ENCODE measurements around the gene UNC5B. TPM values are rescaled to one million over a fixed set of nuclear protein-coding genes. Genes with fewer than 3 reads are reported as not detected.

The UNC5B gene
- total RNA-seq, 1 donor from 2014 or later: 231 TPM

DNA sequence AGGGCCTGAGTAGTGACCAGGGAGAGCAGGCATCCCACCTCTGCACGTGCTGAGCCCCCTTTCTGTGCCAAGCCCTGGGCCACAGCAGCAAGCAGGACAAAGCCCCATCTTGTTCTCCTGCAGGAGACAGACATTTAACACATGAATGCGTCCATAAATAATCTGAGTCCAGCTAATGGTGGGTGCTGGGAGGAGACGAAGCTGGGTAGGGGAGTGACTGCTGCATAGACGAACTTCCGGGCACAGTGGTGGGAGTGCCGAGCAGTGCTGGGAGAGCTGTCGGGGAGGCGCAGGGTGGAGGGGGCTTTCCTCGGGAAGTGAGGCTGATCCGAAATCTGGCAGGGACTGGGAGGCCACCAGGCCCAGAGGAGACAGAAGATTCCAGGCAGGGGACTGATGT, 71.5 kb downstream of the UNC5B start:
- TF ChIP-seq, protein P1, sequence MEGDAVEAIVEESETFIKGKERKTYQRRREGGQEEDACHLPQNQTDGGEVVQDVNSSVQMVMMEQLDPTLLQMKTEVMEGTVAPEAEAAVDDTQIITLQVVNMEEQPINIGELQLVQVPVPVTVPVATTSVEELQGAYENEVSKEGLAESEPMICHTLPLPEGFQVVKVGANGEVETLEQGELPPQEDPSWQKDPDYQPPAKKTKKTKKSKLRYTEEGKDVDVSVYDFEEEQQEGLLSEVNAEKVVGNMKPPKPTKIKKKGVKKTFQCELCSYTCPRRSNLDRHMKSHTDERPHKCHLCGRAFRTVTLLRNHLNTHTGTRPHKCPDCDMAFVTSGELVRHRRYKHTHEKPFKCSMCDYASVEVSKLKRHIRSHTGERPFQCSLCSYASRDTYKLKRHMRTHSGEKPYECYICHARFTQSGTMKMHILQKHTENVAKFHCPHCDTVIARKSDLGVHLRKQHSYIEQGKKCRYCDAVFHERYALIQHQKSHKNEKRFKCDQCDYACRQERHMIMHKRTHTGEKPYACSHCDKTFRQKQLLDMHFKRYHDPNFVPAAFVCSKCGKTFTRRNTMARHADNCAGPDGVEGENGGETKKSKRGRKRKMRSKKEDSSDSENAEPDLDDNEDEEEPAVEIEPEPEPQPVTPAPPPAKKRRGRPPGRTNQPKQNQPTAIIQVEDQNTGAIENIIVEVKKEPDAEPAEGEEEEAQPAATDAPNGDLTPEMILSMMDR (IDR thresholded peaks at IDR 0.05; ENCODE audit: unreplicated experiment): no peak
- DNase-seq (ENCODE audit: low spot score): no peak
- H3K9me3 Mint-ChIP-seq (ENCODE audit: unreplicated experiment): no peaks in the 10 kb centered on the region
- H3K36me3 Mint-ChIP-seq (ENCODE audit: low read depth, unreplicated experiment): peaks cover 49% of the 10 kb centered on the region
- H3K27ac Mint-ChIP-seq (ENCODE audit: unreplicated experiment): peak overlapping the region; percentile 81
- H3K4me3 Mint-ChIP-seq (ENCODE audit: unreplicated experiment): peak overlapping the region; percentile 25
- H3K27me3 Mint-ChIP-seq (ENCODE audit: unreplicated experiment): peaks cover 29% of the 10 kb centered on the region
- peaks cover 22% of the 10 kb centered on the region for H3K4me1 Mint-ChIP-seq (ENCODE audit: unreplicated experiment)

GRCh38 chr10:71284544-71285179, 72.3 kb downstream of the UNC5B start:
- peaks cover 57% of the 10 kb centered on the region for H3K36me3 Mint-ChIP-seq (ENCODE audit: low read depth, unreplicated experiment)
- TF ChIP-seq, protein P1 (IDR thresholded peaks at IDR 0.05; ENCODE audit: unreplicated experiment): no peak
- H3K4me1 Mint-ChIP-seq (ENCODE audit: unreplicated experiment): peaks cover 26% of the 10 kb centered on the region
- peak overlapping the region; percentile 31 for H3K4me3 Mint-ChIP-seq (ENCODE audit: unreplicated experiment)
- DNase-seq (ENCODE audit: low spot score): no peak
- peaks cover 31% of the 10 kb centered on the region for H3K27me3 Mint-ChIP-seq (ENCODE audit: unreplicated experiment)
- H3K27ac Mint-ChIP-seq (ENCODE audit: unreplicated experiment): no peak overlapping the region
- H3K9me3 Mint-ChIP-seq (ENCODE audit: unreplicated experiment): no peaks in the 10 kb centered on the region

DNA sequence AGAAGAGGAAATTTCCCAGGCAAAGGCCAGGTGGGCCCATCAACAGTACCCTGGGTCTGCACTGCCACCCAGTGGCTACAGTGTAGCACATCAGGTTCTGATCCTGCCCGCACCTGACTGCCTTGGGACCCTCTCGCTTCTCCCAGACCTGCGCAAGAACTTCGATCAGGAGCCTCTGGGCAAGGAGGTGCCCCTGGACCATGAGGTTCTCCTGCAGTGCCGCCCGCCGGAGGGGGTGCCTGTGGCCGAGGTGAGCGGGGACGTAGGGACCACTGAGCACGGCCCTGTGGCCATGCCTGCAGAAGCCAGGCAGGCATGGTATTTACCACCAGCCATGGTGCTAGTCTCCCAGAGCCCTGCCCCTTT, 72.8 kb downstream of the UNC5B start:
- H3K27ac Mint-ChIP-seq (ENCODE audit: unreplicated experiment): no peak overlapping the region
- H3K4me3 Mint-ChIP-seq (ENCODE audit: unreplicated experiment): no peak overlapping the region
- TF ChIP-seq, protein P1 (IDR thresholded peaks at IDR 0.05; ENCODE audit: unreplicated experiment): peak; percentile 77
- no peaks in the 10 kb centered on the region for H3K9me3 Mint-ChIP-seq (ENCODE audit: unreplicated experiment)
- peaks cover 56% of the 10 kb centered on the region for H3K36me3 Mint-ChIP-seq (ENCODE audit: low read depth, unreplicated experiment)
- DNase-seq (ENCODE audit: low spot score): peak; percentile 60
- H3K27me3 Mint-ChIP-seq (ENCODE audit: unreplicated experiment): peaks cover 28% of the 10 kb centered on the region
- peaks cover 25% of the 10 kb centered on the region for H3K4me1 Mint-ChIP-seq (ENCODE audit: unreplicated experiment)

DNA sequence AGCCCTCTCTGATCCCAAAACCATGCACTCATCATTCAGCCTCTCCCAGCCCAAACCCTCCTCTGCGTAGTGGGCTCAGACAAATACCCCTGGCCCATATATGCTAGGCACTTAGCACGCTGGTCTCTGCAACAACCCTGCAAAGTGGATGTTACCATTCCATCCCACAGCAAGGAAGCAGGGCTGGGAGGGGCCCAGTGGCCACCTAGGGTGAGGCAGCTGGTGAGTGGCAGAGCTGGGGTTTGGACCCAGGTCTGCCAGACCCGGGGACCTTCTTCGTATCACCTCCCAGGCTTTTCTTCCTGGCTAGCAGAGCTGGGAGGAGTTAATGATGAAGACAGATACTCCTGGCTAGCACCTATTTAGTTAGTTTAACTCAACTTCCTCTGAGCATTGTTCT, 73.6 kb downstream of the UNC5B start:
- TF ChIP-seq, protein P1 (IDR thresholded peaks at IDR 0.05; ENCODE audit: unreplicated experiment): no peak
- Mint-ChIP-seq H3K9me3 (ENCODE audit: unreplicated experiment) (no peaks in the 10 kb centered on the region), H3K36me3 (ENCODE audit: low read depth, unreplicated experiment) (peaks cover 53% of the 10 kb centered on the region), H3K27ac (ENCODE audit: unreplicated experiment) (peak overlapping the region; percentile 67), H3K4me1 (ENCODE audit: unreplicated experiment) (peaks cover 21% of the 10 kb centered on the region), H3K4me3 (ENCODE audit: unreplicated experiment) (no peak overlapping the region), H3K27me3 (ENCODE audit: unreplicated experiment) (peaks cover 28% of the 10 kb centered on the region)
- DNase-seq (ENCODE audit: low spot score): no peak

DNA sequence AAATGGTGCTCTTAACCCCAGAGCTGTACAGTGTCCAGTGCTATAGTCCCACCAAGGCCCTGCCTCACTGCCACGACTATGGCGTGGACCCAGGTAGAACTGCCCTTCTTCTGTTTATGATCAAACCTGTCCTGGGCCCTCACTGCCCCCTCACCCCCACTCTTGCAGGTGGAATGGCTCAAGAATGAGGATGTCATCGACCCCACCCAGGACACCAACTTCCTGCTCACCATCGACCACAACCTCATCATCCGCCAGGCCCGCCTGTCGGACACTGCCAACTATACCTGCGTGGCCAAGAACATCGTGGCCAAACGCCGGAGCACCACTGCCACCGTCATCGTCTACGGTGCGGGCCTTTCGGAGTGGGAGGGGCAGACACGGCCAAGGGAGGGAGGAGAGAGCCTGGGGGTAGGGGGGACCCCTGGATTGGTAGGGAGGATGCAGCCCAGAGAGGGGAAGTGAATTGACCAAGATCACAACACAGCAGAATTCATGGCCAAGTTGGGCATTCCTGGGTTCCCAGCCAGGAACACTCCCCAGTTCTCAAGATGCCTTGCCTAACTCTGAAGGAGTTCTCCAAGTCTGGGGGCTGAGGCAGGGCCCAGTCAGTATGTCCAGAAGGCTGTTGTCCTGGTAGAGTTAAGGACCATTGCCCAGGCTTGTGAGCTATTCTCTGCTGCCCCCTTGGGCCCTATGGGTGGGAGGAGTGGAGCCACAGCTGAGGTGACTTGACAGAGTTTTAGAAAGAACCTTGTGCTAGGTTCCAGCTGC, 74.3 kb downstream of the UNC5B start:
- DNase-seq (ENCODE audit: low spot score): no peak
- Mint-ChIP-seq H3K27ac (ENCODE audit: unreplicated experiment) (peak overlapping the region; percentile 48), H3K9me3 (ENCODE audit: unreplicated experiment) (no peaks in the 10 kb centered on the region), H3K36me3 (ENCODE audit: low read depth, unreplicated experiment) (peaks cover 55% of the 10 kb centered on the region), H3K4me3 (ENCODE audit: unreplicated experiment) (peak overlapping the region; percentile 74), H3K4me1 (ENCODE audit: unreplicated experiment) (peaks cover 21% of the 10 kb centered on the region), H3K27me3 (ENCODE audit: unreplicated experiment) (peaks cover 30% of the 10 kb centered on the region)
- TF ChIP-seq, protein P1 (IDR thresholded peaks at IDR 0.05; ENCODE audit: unreplicated experiment): no peak
